H9 (cell line): ENCODE measurements around the gene PSMD6. TPM values are rescaled to one million over a fixed set of nuclear protein-coding genes. Genes with fewer than 3 reads are reported as not detected.

Source experiments
- DNase-seq: peaks from one replicate; pipeline ENCODE4 v3.0.0-alpha.2; 2017
- H2AFZ ChIP-seq: one replicate; pipeline ENCODE4 v1.6.1; 2013; ENCODE audit warnings: mild to moderate bottlenecking, low read length, control low read depth, moderate library complexity
- H2AK5ac ChIP-seq: 2 replicates; pipeline ENCODE4 v1.6.1; 2013; ENCODE audit warnings: low read length, control low read depth, mixed read lengths; ENCODE audit not compliant: insufficient read length
- H2BK120ac ChIP-seq: one replicate; pipeline ENCODE4 v1.6.1; 2013; ENCODE audit warnings: low read depth, mild to moderate bottlenecking, low read length, control low read depth, inconsistent platforms; ENCODE audit not compliant: poor library complexity, severe bottlenecking
- H2BK12ac ChIP-seq: 2 replicates; pipeline ENCODE4 v1.6.1; 2013; ENCODE audit warnings: low read length, control low read depth, mixed read lengths, low read depth; ENCODE audit not compliant: insufficient read length
- H2BK15ac ChIP-seq: 2 replicates; pipeline ENCODE4 v1.6.1; 2013; ENCODE audit warnings: low read depth, low read length, control low read depth
- H2BK20ac ChIP-seq: one replicate; pipeline ENCODE4 v1.6.1; 2013; ENCODE audit warnings: low read depth, mild to moderate bottlenecking, low read length, control low read depth, inconsistent platforms; ENCODE audit not compliant: poor library complexity, severe bottlenecking
- H2BK5ac ChIP-seq: 2 replicates; pipeline ENCODE4 v1.6.1; 2013; ENCODE audit warnings: low read length, control low read depth, mixed read lengths; ENCODE audit not compliant: insufficient read length
- H3K14ac ChIP-seq: 2 replicates; pipeline ENCODE4 v1.6.1; 2013; ENCODE audit warnings: low read length, control low read depth; ENCODE audit not compliant: insufficient read depth
- H3K18ac ChIP-seq: 2 replicates; pipeline ENCODE4 v1.6.1; 2013; ENCODE audit warnings: low read depth, mild to moderate bottlenecking, mixed read lengths, low read length, control low read depth; ENCODE audit not compliant: insufficient read length
- H3K23ac ChIP-seq: 2 replicates; pipeline ENCODE4 v1.6.1; 2013; ENCODE audit warnings: low read length, control low read depth, mixed read lengths, low read depth; ENCODE audit not compliant: insufficient read length
- H3K23me2 ChIP-seq: 2 replicates; pipeline ENCODE4 v1.6.1; 2013; ENCODE audit warnings: low read depth, mild to moderate bottlenecking, mixed read lengths, low read length, control low read depth; ENCODE audit not compliant: insufficient read length, poor library complexity, severe bottlenecking
- H3K27ac ChIP-seq: 2 replicates; pipeline ENCODE4 v1.5.1; 2013; ENCODE audit warnings: low read length, control low read depth, mixed read lengths, low read depth; ENCODE audit not compliant: insufficient read length
- H3K27me3 ChIP-seq: 2 replicates; pipeline ENCODE4 v1.6.1; 2013; ENCODE audit warnings: low read length, control low read depth, inconsistent platforms; ENCODE audit not compliant: insufficient read depth
- H3K4ac ChIP-seq: 2 replicates; pipeline ENCODE4 v1.6.1; 2013; ENCODE audit warnings: low read depth, mild to moderate bottlenecking, control low read depth, inconsistent platforms, low read length, moderate library complexity
- H3K4me1 ChIP-seq: 2 replicates; pipeline ENCODE4 v1.6.1; 2013; ENCODE audit warnings: low read length, control low read depth, inconsistent platforms; ENCODE audit not compliant: insufficient read depth
- H3K4me2 ChIP-seq: 2 replicates; pipeline ENCODE4 v1.6.1; 2013; ENCODE audit warnings: low read length, control low read depth, mixed read lengths; ENCODE audit not compliant: insufficient read length, insufficient read depth
- H3K56ac ChIP-seq: 2 replicates; pipeline ENCODE4 v1.6.1; 2013; ENCODE audit warnings: low read depth, mild to moderate bottlenecking, mixed read lengths, low read length, control low read depth; ENCODE audit not compliant: insufficient read length
- H3K79me1 ChIP-seq: 2 replicates; pipeline ENCODE4 v1.6.1; 2013; ENCODE audit warnings: low read depth, mild to moderate bottlenecking, moderate library complexity, low read length, control low read depth, inconsistent platforms; ENCODE audit not compliant: insufficient read depth, poor library complexity, severe bottlenecking
- H3K79me2 ChIP-seq: 2 replicates; pipeline ENCODE4 v1.6.1; 2013; ENCODE audit warnings: low read length, control low read depth, inconsistent platforms; ENCODE audit not compliant: insufficient read depth
- H3K9ac ChIP-seq: 2 replicates; pipeline ENCODE4 v1.6.1; 2013; ENCODE audit warnings: low read length, control low read depth, mixed read lengths; ENCODE audit not compliant: insufficient read length; ENCODE audit errors: extremely low read depth
- H3K9me3 ChIP-seq: one replicate; pipeline ENCODE4 v1.6.1; 2013; ENCODE audit warnings: low read depth, low read length, inconsistent platforms; ENCODE audit not compliant: control insufficient read depth
- H3T11ph ChIP-seq: one replicate; pipeline ENCODE4 v1.6.1; 2013; ENCODE audit warnings: mild to moderate bottlenecking, low read length, control low read depth, inconsistent platforms
- H4K20me1 ChIP-seq: one replicate; pipeline ENCODE4 v1.6.1; 2013; ENCODE audit not compliant: control insufficient read depth, insufficient read length, insufficient read depth
- H4K5ac ChIP-seq: 2 replicates; pipeline ENCODE4 v1.6.1; 2013; ENCODE audit warnings: low read depth, mild to moderate bottlenecking, mixed read lengths, low read length, control low read depth; ENCODE audit not compliant: insufficient read length
- H4K8ac ChIP-seq: replicated peaks from 2 replicates; pipeline ENCODE4 v1.6.1; 2013; ENCODE audit warnings: low read length, control low read depth, mixed read lengths, low read depth; ENCODE audit not compliant: insufficient read length
- H4K91ac ChIP-seq: 2 replicates; pipeline ENCODE4 v1.6.1; 2013; ENCODE audit warnings: low read depth, mild to moderate bottlenecking, moderate library complexity, mixed read lengths, low read length, control low read depth; ENCODE audit not compliant: insufficient read length
- H3K27ac Mint-ChIP-seq, 3 experiments: 2 replicates in 2 of 3; 3 replicates in 1 of 3; pipeline ENCODE4 v1.8.0; 2020 to 2021; ENCODE audit warnings: mixed read lengths in 3 of 3, mild to moderate bottlenecking in 1 of 3, moderate library complexity in 1 of 3
- H3K27me3 Mint-ChIP-seq: 2 replicates; pipeline ENCODE4 v1.8.0; 2021; ENCODE audit warnings: low read depth, mild to moderate bottlenecking, moderate library complexity, mixed read lengths
- H3K36me3 Mint-ChIP-seq, 3 experiments: 2 replicates in 2 of 3; 3 replicates in 1 of 3; pipeline ENCODE4 v1.8.0; 2020 to 2021; ENCODE audit warnings: low read depth in 3 of 3, mixed read lengths in 3 of 3; ENCODE audit not compliant: insufficient read depth in 1 of 3
- H3K4me1 Mint-ChIP-seq, 2 experiments: 2 replicates each; pipeline ENCODE4 v1.8.0; 2020; ENCODE audit warnings: mixed read lengths in 2 of 2
- H3K4me3 Mint-ChIP-seq, 2 experiments: 2 replicates in 1 of 2; 3 replicates in 1 of 2; pipeline ENCODE4 v1.8.0; 2020 to 2021; ENCODE audit warnings: mild to moderate bottlenecking in 2 of 2, mixed read lengths in 2 of 2, moderate library complexity in 1 of 2
- H3K9me3 Mint-ChIP-seq, 2 experiments: 2 replicates in 1 of 2; 3 replicates in 1 of 2; pipeline ENCODE4 v1.8.0; 2020; ENCODE audit warnings: mild to moderate bottlenecking in 2 of 2, mixed read lengths in 2 of 2, moderate library complexity in 1 of 2
- CTCF ChIP-seq: fragments of 200-600 bp; sonication (generic); conservative IDR thresholded peaks from 3 replicates; pipeline ENCODE4 v1.8.0; 2021; ENCODE audit warnings: antibody characterized with exemption, mild to moderate bottlenecking
- WGBS: extraction: QIAGEN DNeasy Blood & Tissue Kit; methylation state at CpG from one replicate; pipeline ENCODE4 v1.1.7; 2013; ENCODE audit warnings: missing lambda C conversion rate, low lambda C conversion rate, mixed read lengths; ENCODE audit not compliant: insufficient read length; ENCODE audit errors: extremely low coverage; 5-methylcytosine and 5-hydroxymethylcytosine counted together
- total RNA-seq: library from RNA; stranded (reverse); gene quantifications from 2 replicates; pipeline ENCODE4 v1.2.1, GENCODE V29; 2021

Gene PSMD6
- total RNA-seq, 1 experiment from 2014 or later, result 112 TPM

GRCh38 chr3:64019271-64019670 is 4.0 kb downstream of the PSMD6 start:
- Histone ChIP-seq H2BK15ac (no peak overlapping the region), H4K8ac (no peak overlapping the region), H2BK20ac (no peak overlapping the region), H3K79me2 (peaks cover 11% of the 10 kb centered on the region; the same call in 1 of the 2 replicates), H3K23ac (no peak overlapping the region), H3K4me1 (no peaks in the 10 kb centered on the region), H2BK12ac (no peak overlapping the region), H3K9me3 (no peaks in the 10 kb centered on the region), H3K9ac (no peak overlapping the region), H3K56ac (no peak overlapping the region), H3T11ph (no peak overlapping the region), H4K91ac (no peak overlapping the region), H4K5ac (no peak overlapping the region), H3K4me2 (no peak overlapping the region), H2AFZ (no peak overlapping the region), H4K20me1 (no peaks in the 10 kb centered on the region), H3K18ac (no peak overlapping the region), H3K27me3 (no peaks in the 10 kb centered on the region), H3K14ac (no peak overlapping the region), H3K27ac (no peak overlapping the region), H2BK5ac (no peak overlapping the region), H3K4ac (no peak overlapping the region), H2BK120ac (no peak overlapping the region), H3K79me1 (no peaks in the 10 kb centered on the region), H3K23me2 (peaks cover 3% of the 10 kb centered on the region), H2AK5ac (no peak overlapping the region)
- no peaks in the 10 kb centered on the region; a peak in 1 of 5 replicates for H3K9me3 Mint-ChIP-seq
- H3K4me3 Mint-ChIP-seq, result no peak overlapping the region
- H3K36me3 Mint-ChIP-seq, result peaks cover 27 to 68% (median 63%) of the 10 kb centered on the region in 3 experiments; a peak in 6 of 7 replicates
- H3K27ac Mint-ChIP-seq, result no peak overlapping the region
- no peak for TF ChIP-seq CTCF
- DNase-seq, result no peak
- no CpG with 5 or more reads among the region's 3 CpGs for WGBS
- H3K27me3 Mint-ChIP-seq, result no peaks in the 10 kb centered on the region
- peaks cover 14 to 16% of the 10 kb centered on the region in 2 experiments for H3K4me1 Mint-ChIP-seq
